ENCODE measurements around the gene TSR3. TPM values are rescaled to one million over a fixed set of nuclear protein-coding genes. Genes with fewer than 3 reads are reported as not detected.

TSR3 gene
- total and polyA plus RNA-seq, 2 donors (not counting 1 experiment from before 2014, with no cell fraction given): 35.7 to 43.7 TPM

DNA sequence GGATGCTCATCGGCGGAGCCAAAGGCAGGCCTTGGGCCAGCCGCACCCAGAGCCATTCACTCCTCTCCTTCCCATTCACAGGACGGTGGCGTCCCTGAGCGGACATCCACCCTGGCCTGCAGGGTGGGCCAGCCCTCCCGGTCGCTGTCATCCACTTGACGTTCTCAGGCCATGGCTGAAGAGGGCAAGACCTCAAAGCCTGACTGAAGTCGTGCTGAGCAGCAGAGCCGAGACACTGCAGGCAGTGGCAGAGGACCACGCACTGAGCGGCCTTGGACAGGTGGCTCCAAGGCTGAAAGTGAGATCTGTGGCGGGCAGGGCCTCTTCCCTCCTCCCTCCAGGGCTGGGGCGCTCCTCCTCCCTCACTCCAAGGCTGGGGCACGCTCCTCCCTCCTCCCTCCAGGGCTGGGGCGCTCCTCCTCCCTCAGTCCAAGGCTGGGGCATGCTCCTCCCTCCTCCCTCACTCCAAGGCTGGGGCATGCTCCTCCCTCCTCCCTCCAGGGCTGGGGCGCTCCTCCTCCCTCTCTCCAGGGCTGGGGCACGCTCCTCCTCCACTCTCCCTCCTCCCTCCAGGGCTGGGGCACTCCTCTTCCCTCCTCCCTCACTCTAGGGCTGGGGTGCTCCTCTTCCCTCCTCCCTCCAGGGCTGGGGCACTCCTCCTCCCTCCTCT lies 24.2 kb upstream of the TSR3 start:
- no peak for TF ChIP-seq CTCF (IDR thresholded peaks at IDR 0.05)
- no peak for TF ChIP-seq EZH2 (IDR thresholded peaks at IDR 0.05; ENCODE audit: borderline replicate concordance, insufficient read depth, low read depth, low read length, poor library complexity, severe bottlenecking)
- Histone ChIP-seq H3K27me3 (replicated peaks in 1 of 4; ENCODE audit: control extremely low read depth in 1 of 4, control insufficient read depth in 3 of 4, insufficient read depth in 4 of 4, low read length in 3 of 4) (no peaks in the 10 kb centered on the region), H3K79me2 (ENCODE audit: control insufficient read depth, insufficient read depth, low read length) (peaks cover 45% of the 10 kb centered on the region), H4K20me1 (ENCODE audit: control insufficient read depth, insufficient read depth, low read length, poor library complexity, severe bottlenecking) (peaks cover 69% of the 10 kb centered on the region), H2AFZ (ENCODE audit: insufficient read depth, low read depth, low read length, poor library complexity, severe bottlenecking) (no peak overlapping the region), H3K36me3 (replicated peaks in 1 of 2; ENCODE audit: control extremely low read depth in 1 of 2, control insufficient read depth in 1 of 2, extremely low read depth in 1 of 2, insufficient read depth in 2 of 2, low read length in 1 of 2) (peaks cover 0 to 32% of the 10 kb centered on the region in 2 experiments), H3K27ac (ENCODE audit: low read length in 2 of 2) (no peak overlapping the region), H3K4me3 (ENCODE audit: control extremely low read depth in 1 of 5, extremely low read depth in 1 of 5, insufficient read depth in 1 of 5, low read depth in 2 of 5, low read length in 4 of 5) (no peak overlapping the region), H3K9ac (ENCODE audit: low read length) (no peak overlapping the region), H3K4me2 (replicated peaks; ENCODE audit: low read depth, low read length, poor library complexity, severe bottlenecking) (no peak overlapping the region), H3K9me3 (ENCODE audit: control extremely low read depth in 1 of 3, control insufficient read depth in 2 of 3, insufficient read depth in 1 of 3, low read length in 2 of 3) (no peaks in the 10 kb centered on the region), H3K4me1 (ENCODE audit: control insufficient read depth in 2 of 2, insufficient read depth in 2 of 2, low read length in 2 of 2) (peaks cover 10 to 14% of the 10 kb centered on the region in 2 donors)
- H3K4me3 Mint-ChIP-seq: no peak overlapping the region
- no peak for ATAC-seq (ENCODE audit: low read depth)
- H3K9me3 Mint-ChIP-seq (ENCODE audit: insufficient read depth): no peaks in the 10 kb centered on the region
- POLR2A ChIA-PET: no interaction called here
- WGBS (ENCODE audit: insufficient coverage): 99% methylated on average over 19 of the region's 19 CpGs
- H3K27ac Mint-ChIP-seq: no peak overlapping the region
- intact Hi-C loops (cut with micrococcal nuclease): loop anchor here (5.0 kb wide), 1 partner anchor 36 kb away; the partner anchor contains the start of gene UNKL
- DNase-seq: no peak
- CTCF ChIA-PET: no interaction called here
- peaks cover 15% of the 10 kb centered on the region for H3K4me1 Mint-ChIP-seq
- H3K27me3 Mint-ChIP-seq: no peaks in the 10 kb centered on the region

- no peak overlapping the region for H3K27ac Mint-ChIP-seq
These were observed 23.6 kb upstream of the TSR3 start for GRCh38 chr16:1375298-1375640.

More at GRCh38 chr16:1375298-1375640, 23.6 kb upstream of the TSR3 start:
- H3K4me1 Mint-ChIP-seq: peaks cover 14% of the 10 kb centered on the region
- H3K79me2 ChIP-seq (ENCODE audit: control insufficient read depth, insufficient read depth, low read length): peaks cover 42% of the 10 kb centered on the region
- DNase-seq (no peak), ATAC-seq (ENCODE audit: low read depth) (no peak)
- H3K4me2 ChIP-seq (replicated peaks; ENCODE audit: low read depth, low read length, poor library complexity, severe bottlenecking): no peak overlapping the region
- no peak overlapping the region for H3K27ac ChIP-seq (ENCODE audit: low read length in 2 of 2)
- H3K4me1 ChIP-seq (ENCODE audit: control insufficient read depth in 2 of 2, insufficient read depth in 2 of 2, low read length in 2 of 2): peaks cover 10 to 13% of the 10 kb centered on the region in 2 donors
- H3K9me3 Mint-ChIP-seq (ENCODE audit: insufficient read depth): no peaks in the 10 kb centered on the region
- H4K20me1 ChIP-seq (ENCODE audit: control insufficient read depth, insufficient read depth, low read length, poor library complexity, severe bottlenecking): peaks cover 65% of the 10 kb centered on the region
- H3K27me3 Mint-ChIP-seq: no peaks in the 10 kb centered on the region
- H3K36me3 ChIP-seq (replicated peaks in 1 of 2; ENCODE audit: control extremely low read depth in 1 of 2, control insufficient read depth in 1 of 2, extremely low read depth in 1 of 2, insufficient read depth in 2 of 2, low read length in 1 of 2): peaks cover 0 to 29% of the 10 kb centered on the region in 2 experiments
- no peak overlapping the region for H3K4me3 Mint-ChIP-seq
- no peaks in the 10 kb centered on the region for H3K9me3 ChIP-seq (ENCODE audit: control extremely low read depth in 1 of 3, control insufficient read depth in 2 of 3, insufficient read depth in 1 of 3, low read length in 2 of 3)
- intact Hi-C loops (cut with micrococcal nuclease): loop anchor here (5.0 kb wide), 1 partner anchor 37 kb away; the partner anchor contains the start of gene UNKL
- H3K27me3 ChIP-seq (replicated peaks in 1 of 4; ENCODE audit: control extremely low read depth in 1 of 4, control insufficient read depth in 3 of 4, insufficient read depth in 4 of 4, low read length in 3 of 4): no peaks in the 10 kb centered on the region
- H3K9ac ChIP-seq (ENCODE audit: low read length): no peak overlapping the region
- H3K4me3 ChIP-seq (ENCODE audit: control extremely low read depth in 1 of 5, extremely low read depth in 1 of 5, insufficient read depth in 1 of 5, low read depth in 2 of 5, low read length in 4 of 5): no peak overlapping the region
- POLR2A ChIA-PET: no interaction called here
- CTCF ChIA-PET: interaction anchor here (1.3 kb wide), 1 partner anchor 10 kb away, joined by 3 read pairs; no protein-coding TSS in a partner anchor
- TF ChIP-seq CTCF (IDR thresholded peaks at IDR 0.05): no peak
- TF ChIP-seq EZH2 (IDR thresholded peaks at IDR 0.05; ENCODE audit: borderline replicate concordance, insufficient read depth, low read depth, low read length, poor library complexity, severe bottlenecking): no peak
- WGBS (ENCODE audit: insufficient coverage): 96% methylated on average over 24 of the region's 24 CpGs
- H2AFZ ChIP-seq (ENCODE audit: insufficient read depth, low read depth, low read length, poor library complexity, severe bottlenecking): no peak overlapping the region

Measured in B cell (primary cell).